Neural cell (in vitro differentiated cells): ENCODE results near the gene GRID1.

Experiments
- EP300 ChIP-seq: fragments of 450-650 bp; conservative IDR thresholded peaks from 2 replicates; pipeline ENCODE4 v1.6.1; 2014; ENCODE audit warnings: antibody characterized with exemption, mild to moderate bottlenecking, moderate library complexity; ENCODE audit not compliant: poor library complexity, severe bottlenecking
- EZH2 ChIP-seq: fragments of 200-600, 300-800 bp; shearing (Covaris generic), sonication (generic); IDR thresholded peaks from 2 replicates; pipeline ENCODE4 v1.6.1; 2014; ENCODE audit warnings: antibody characterized with exemption, low read length, borderline replicate concordance, mild to moderate bottlenecking; ENCODE audit not compliant: insufficient read depth, poor library complexity, severe bottlenecking
- MXI1 ChIP-seq: fragments of 450-650 bp; conservative IDR thresholded peaks from 2 replicates; pipeline ENCODE4 v1.6.1; 2014; ENCODE audit warnings: antibody characterized with exemption, mild to moderate bottlenecking; ENCODE audit not compliant: poor library complexity, severe bottlenecking
- POLR2AphosphoS5 ChIP-seq: IDR thresholded peaks from 2 replicates; pipeline ENCODE4 v1.6.1; 2012
- SMC3 ChIP-seq: fragments of 450-650 bp; conservative IDR thresholded peaks from 2 replicates; pipeline ENCODE4 v1.6.1; 2014; ENCODE audit warnings: antibody characterized with exemption, mild to moderate bottlenecking, moderate library complexity; ENCODE audit not compliant: poor library complexity
- TAF1 ChIP-seq: IDR thresholded peaks from 2 replicates; pipeline ENCODE4 v1.6.1; 2012; ENCODE audit warnings: low read depth
- TF ChIP-seq, protein P1 (sequence below): fragments of 450-650 bp; IDR thresholded peaks from 2 replicates; pipeline ENCODE4 v1.5.1; 2014; ENCODE audit warnings: antibody characterized with exemption, mild to moderate bottlenecking, moderate library complexity; ENCODE audit not compliant: poor library complexity, severe bottlenecking
- TF ChIP-seq, protein P2 (sequence below): IDR thresholded peaks from 2 replicates; pipeline ENCODE4 v1.6.1; 2012; ENCODE audit warnings: borderline replicate concordance

DNA sequence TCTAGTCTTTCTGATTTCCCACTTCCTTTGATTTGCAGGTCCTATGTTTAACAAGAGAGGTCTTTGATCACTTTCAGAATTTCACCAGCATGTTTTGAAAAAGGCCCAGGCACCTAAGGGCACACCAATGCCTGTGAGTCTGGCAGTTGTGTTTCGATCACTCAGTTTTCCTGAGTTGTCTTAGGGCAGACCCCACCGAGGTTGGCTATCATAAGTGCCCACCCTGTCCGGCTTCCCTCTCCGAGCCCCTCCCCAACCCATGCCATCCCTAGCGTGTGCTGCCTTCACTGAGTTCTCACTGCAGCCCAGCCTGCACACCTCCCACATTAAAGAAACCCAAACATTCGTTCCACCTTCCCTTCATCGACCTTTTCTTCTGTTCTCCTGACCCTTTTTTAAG is 257.9 kb downstream of the GRID1 start:
- no peak for TF ChIP-seq MXI1
- TF ChIP-seq, protein P1, sequence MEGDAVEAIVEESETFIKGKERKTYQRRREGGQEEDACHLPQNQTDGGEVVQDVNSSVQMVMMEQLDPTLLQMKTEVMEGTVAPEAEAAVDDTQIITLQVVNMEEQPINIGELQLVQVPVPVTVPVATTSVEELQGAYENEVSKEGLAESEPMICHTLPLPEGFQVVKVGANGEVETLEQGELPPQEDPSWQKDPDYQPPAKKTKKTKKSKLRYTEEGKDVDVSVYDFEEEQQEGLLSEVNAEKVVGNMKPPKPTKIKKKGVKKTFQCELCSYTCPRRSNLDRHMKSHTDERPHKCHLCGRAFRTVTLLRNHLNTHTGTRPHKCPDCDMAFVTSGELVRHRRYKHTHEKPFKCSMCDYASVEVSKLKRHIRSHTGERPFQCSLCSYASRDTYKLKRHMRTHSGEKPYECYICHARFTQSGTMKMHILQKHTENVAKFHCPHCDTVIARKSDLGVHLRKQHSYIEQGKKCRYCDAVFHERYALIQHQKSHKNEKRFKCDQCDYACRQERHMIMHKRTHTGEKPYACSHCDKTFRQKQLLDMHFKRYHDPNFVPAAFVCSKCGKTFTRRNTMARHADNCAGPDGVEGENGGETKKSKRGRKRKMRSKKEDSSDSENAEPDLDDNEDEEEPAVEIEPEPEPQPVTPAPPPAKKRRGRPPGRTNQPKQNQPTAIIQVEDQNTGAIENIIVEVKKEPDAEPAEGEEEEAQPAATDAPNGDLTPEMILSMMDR, result no peak
- no peak for TF ChIP-seq EP300
- no peak for TF ChIP-seq POLR2AphosphoS5
- TF ChIP-seq, protein P2, sequence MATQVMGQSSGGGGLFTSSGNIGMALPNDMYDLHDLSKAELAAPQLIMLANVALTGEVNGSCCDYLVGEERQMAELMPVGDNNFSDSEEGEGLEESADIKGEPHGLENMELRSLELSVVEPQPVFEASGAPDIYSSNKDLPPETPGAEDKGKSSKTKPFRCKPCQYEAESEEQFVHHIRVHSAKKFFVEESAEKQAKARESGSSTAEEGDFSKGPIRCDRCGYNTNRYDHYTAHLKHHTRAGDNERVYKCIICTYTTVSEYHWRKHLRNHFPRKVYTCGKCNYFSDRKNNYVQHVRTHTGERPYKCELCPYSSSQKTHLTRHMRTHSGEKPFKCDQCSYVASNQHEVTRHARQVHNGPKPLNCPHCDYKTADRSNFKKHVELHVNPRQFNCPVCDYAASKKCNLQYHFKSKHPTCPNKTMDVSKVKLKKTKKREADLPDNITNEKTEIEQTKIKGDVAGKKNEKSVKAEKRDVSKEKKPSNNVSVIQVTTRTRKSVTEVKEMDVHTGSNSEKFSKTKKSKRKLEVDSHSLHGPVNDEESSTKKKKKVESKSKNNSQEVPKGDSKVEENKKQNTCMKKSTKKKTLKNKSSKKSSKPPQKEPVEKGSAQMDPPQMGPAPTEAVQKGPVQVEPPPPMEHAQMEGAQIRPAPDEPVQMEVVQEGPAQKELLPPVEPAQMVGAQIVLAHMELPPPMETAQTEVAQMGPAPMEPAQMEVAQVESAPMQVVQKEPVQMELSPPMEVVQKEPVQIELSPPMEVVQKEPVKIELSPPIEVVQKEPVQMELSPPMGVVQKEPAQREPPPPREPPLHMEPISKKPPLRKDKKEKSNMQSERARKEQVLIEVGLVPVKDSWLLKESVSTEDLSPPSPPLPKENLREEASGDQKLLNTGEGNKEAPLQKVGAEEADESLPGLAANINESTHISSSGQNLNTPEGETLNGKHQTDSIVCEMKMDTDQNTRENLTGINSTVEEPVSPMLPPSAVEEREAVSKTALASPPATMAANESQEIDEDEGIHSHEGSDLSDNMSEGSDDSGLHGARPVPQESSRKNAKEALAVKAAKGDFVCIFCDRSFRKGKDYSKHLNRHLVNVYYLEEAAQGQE, result no peak
- TF ChIP-seq EZH2, result no peak
- TF ChIP-seq SMC3, result no peak
- TF ChIP-seq TAF1, result no peak
